HL-60 (cell line): ENCODE measurements around the gene LMOD1.

Experiments
- DNase-seq, 2 experiments: peaks; one replicate each; pipeline ENCODE4 v3.0.0-alpha.2; 2010 to 2020; ENCODE audit warnings: low read depth in 1 of 2, low spot score in 1 of 2
- H3K27ac ChIP-seq: fragments of 250-450 bp; sonication (Bioruptor Pico); replicated peaks from 2 replicates; pipeline ENCODE4 v1.5.1; 2020; ENCODE audit warnings: mild to moderate bottlenecking, moderate library complexity
- H3K27me3 ChIP-seq: fragments of 250-450 bp; sonication (Bioruptor Pico); 2 replicates; pipeline ENCODE4 v1.5.1; 2021; ENCODE audit warnings: mild to moderate bottlenecking, moderate library complexity; ENCODE audit not compliant: insufficient read depth, poor library complexity, severe bottlenecking
- H3K4me3 ChIP-seq: replicated peaks from 2 replicates; pipeline ENCODE4 v1.5.1; 2011; ENCODE audit warnings: mild to moderate bottlenecking, control low read depth, low read length; ENCODE audit not compliant: insufficient read depth
- GABPA ChIP-seq: IDR thresholded peaks from 2 replicates; pipeline ENCODE4 v1.6.1; 2012; ENCODE audit warnings: low read depth
- POLR2AphosphoS5 ChIP-seq: IDR thresholded peaks from 2 replicates; pipeline ENCODE4 v1.6.1; 2012; ENCODE audit warnings: low read depth
- SPI1 ChIP-seq: IDR thresholded peaks from 2 replicates; pipeline ENCODE4 v1.6.1; 2012; ENCODE audit warnings: low read depth, mild to moderate bottlenecking, borderline replicate concordance
- TF ChIP-seq, protein P1 (sequence below): IDR thresholded peaks from 2 replicates; pipeline ENCODE4 v1.6.1; 2012; ENCODE audit warnings: low read depth; ENCODE audit not compliant: insufficient replicate concordance
- TF ChIP-seq, protein P2 (sequence below): IDR thresholded peaks from one replicate; pipeline ENCODE4 v1.5.1; 2011; ENCODE audit warnings: low read length, control low read depth, inconsistent platforms; ENCODE audit not compliant: insufficient read depth

The LMOD1 gene

DNA sequence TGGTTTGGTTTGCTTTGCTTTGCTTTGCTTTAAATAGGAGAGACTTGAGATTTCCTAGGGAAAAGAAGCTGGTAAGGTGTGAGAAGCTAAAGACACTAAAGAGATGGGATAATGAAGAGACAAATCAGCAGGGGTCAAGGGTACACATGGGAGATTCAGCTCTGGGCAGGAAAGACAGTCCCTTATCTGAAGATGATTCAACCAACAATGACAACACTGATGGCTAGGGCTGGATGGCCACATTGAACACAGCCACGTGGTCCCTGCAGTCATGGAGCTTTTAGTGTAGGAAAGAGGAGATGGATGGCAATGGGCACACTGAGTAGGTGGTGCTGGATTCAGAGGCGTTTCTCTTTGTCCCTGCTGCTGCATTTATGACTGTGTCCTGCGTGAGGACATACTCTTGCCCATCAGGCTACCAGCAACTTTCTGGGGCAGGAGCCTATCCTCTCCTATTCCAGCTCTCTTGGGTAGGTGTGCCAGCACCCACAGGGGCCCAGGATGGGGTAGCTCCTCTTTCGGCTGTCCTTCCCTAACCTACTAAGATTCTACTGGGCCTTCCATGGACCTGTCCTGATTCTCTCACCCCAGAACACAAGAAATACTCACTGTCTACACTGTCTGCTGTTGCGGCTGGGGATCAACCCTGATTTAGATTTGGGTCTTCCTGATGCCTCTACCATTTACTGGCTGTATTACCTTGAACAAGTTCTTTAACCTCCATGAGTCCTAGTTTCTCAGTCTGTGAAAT lies 59.1 kb downstream of the LMOD1 start:
- H3K4me3 ChIP-seq = no peak overlapping the region
- H3K27ac ChIP-seq = no peak overlapping the region
- peaks cover 37% of the 10 kb centered on the region for H3K27me3 ChIP-seq
- TF ChIP-seq POLR2AphosphoS5 (no peak), GABPA (no peak), SPI1 (no peak)
- TF ChIP-seq, protein P1, sequence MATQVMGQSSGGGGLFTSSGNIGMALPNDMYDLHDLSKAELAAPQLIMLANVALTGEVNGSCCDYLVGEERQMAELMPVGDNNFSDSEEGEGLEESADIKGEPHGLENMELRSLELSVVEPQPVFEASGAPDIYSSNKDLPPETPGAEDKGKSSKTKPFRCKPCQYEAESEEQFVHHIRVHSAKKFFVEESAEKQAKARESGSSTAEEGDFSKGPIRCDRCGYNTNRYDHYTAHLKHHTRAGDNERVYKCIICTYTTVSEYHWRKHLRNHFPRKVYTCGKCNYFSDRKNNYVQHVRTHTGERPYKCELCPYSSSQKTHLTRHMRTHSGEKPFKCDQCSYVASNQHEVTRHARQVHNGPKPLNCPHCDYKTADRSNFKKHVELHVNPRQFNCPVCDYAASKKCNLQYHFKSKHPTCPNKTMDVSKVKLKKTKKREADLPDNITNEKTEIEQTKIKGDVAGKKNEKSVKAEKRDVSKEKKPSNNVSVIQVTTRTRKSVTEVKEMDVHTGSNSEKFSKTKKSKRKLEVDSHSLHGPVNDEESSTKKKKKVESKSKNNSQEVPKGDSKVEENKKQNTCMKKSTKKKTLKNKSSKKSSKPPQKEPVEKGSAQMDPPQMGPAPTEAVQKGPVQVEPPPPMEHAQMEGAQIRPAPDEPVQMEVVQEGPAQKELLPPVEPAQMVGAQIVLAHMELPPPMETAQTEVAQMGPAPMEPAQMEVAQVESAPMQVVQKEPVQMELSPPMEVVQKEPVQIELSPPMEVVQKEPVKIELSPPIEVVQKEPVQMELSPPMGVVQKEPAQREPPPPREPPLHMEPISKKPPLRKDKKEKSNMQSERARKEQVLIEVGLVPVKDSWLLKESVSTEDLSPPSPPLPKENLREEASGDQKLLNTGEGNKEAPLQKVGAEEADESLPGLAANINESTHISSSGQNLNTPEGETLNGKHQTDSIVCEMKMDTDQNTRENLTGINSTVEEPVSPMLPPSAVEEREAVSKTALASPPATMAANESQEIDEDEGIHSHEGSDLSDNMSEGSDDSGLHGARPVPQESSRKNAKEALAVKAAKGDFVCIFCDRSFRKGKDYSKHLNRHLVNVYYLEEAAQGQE = no peak
- TF ChIP-seq, protein P2, sequence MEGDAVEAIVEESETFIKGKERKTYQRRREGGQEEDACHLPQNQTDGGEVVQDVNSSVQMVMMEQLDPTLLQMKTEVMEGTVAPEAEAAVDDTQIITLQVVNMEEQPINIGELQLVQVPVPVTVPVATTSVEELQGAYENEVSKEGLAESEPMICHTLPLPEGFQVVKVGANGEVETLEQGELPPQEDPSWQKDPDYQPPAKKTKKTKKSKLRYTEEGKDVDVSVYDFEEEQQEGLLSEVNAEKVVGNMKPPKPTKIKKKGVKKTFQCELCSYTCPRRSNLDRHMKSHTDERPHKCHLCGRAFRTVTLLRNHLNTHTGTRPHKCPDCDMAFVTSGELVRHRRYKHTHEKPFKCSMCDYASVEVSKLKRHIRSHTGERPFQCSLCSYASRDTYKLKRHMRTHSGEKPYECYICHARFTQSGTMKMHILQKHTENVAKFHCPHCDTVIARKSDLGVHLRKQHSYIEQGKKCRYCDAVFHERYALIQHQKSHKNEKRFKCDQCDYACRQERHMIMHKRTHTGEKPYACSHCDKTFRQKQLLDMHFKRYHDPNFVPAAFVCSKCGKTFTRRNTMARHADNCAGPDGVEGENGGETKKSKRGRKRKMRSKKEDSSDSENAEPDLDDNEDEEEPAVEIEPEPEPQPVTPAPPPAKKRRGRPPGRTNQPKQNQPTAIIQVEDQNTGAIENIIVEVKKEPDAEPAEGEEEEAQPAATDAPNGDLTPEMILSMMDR = no peak
- no peak for DNase-seq

DNA sequence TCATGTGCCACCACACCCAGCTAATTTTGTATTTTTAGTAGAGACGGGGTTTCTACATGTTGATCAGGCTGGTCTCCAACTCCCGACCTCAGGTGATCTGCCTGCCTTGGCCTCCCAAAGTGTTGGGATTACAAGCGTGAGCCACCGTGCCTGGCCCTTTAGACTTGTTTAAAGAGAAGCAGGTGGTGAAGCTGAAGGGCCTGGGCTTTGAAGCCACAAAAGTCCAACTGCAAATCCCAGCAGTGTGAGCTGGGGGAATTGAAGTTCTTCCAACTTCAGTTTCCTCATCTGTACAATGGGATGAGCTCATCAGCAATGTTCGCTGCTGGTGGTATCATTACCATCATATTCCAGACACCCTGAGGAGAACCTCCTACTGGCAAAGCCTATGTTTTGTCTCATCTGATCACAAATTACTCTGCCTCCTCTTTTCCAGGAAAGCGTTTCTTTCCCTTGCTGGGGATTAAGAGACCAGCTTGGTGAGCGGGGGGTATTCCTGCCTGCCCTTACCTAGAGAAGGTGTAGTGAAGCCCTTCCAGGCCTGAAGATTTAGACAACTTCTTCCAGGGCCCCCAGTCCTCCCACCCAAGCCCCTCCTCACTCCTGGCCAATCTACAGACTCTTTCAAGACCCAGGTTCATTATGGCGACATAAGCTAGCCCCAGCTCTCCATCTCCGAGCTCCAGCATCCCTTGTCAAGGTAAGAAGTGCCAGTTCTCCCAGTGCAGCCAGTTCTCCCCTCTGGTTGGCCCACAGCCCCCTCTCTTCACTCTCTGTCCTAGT lies 60.1 kb downstream of the LMOD1 start:
- no peak overlapping the region for H3K4me3 ChIP-seq
- DNase-seq = no peak
- H3K27ac ChIP-seq = no peak overlapping the region
- TF ChIP-seq, protein P1 = no peak
- TF ChIP-seq, protein P2 = no peak
- TF ChIP-seq SPI1 (no peak), POLR2AphosphoS5 (no peak), GABPA (no peak)
- peaks cover 37% of the 10 kb centered on the region for H3K27me3 ChIP-seq

DNA sequence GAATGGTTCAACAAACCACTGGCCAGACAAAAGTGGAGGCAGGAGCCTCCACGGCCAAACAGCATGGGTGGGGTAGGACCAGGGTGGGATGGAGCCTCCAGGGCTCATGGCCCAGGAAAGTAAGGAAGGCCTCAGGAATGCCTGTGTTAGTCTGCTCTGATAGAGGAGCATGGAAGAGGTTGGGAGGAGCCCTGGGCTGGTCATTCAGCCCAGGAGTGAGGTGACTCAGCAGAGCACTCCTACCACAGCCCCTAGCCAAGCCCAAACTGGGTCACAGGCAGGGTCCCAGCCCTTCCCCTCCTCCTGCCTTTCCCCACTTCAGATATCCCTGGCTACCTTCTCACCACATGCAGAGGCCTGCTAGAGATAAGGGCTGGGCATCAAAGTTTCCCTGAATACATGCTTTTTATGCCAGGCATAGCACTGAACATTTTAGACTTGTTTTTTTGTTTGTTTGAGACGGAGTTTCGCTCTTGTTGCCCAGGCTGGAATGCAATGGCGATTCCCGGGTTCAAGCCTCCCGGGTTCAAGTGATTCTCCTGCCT lies 60.7 kb downstream of the LMOD1 start:
- no peak for DNase-seq
- no peak overlapping the region for H3K27ac ChIP-seq

More for the DNA sequence above, 60.7 kb downstream of the LMOD1 start:
- TF ChIP-seq GABPA = no peak
- no peak for TF ChIP-seq SPI1
- no peak for TF ChIP-seq POLR2AphosphoS5
- TF ChIP-seq, protein P1 = no peak
- TF ChIP-seq, protein P2 = no peak
- Histone ChIP-seq H3K4me3 (no peak overlapping the region), H3K27me3 (peaks cover 31% of the 10 kb centered on the region)
